Measurements from ENCODE around the gene FLCN. TPM values are rescaled to one million over a fixed set of nuclear protein-coding genes. Genes with fewer than 3 reads are reported as not detected.
A peak's percentile ranks its signal among the peaks of the same experiment; 100 is the strongest.

Gene FLCN
- total RNA-seq, 1 donor from 2014 or later, result 46.6 TPM

GRCh38 chr17:17235212-17236174, 1.5 kb downstream of the FLCN start:
- no peak for DNase-seq
- H3K4me3 ChIP-seq, result peak overlapping the region; percentile 95
- peak overlapping the region; percentile 97 for H3K27ac ChIP-seq (replicated peaks)
- no peaks in the 10 kb centered on the region for H3K9me3 ChIP-seq (replicated peaks)
- no peak for TF ChIP-seq CTCF (IDR thresholded peaks at IDR 0.05; ENCODE audit: borderline replicate concordance)
- intact Hi-C loops (cut with micrococcal nuclease), result no loop called here
- peaks cover 19% of the 10 kb centered on the region for H3K36me3 ChIP-seq
- H3K27me3 ChIP-seq (ENCODE audit: low read depth), result no peaks in the 10 kb centered on the region
- peaks cover 65% of the 10 kb centered on the region for H3K4me1 ChIP-seq

GRCh38 chr17:17232303-17232621, 4.7 kb downstream of the FLCN start:
- Histone ChIP-seq H3K4me3 (no peak overlapping the region), H3K36me3 (peaks cover 51% of the 10 kb centered on the region), H3K27ac (replicated peaks) (peak overlapping the region; percentile 60), H3K27me3 (ENCODE audit: low read depth) (no peaks in the 10 kb centered on the region), H3K4me1 (peaks cover 85% of the 10 kb centered on the region), H3K9me3 (replicated peaks) (no peaks in the 10 kb centered on the region)
- intact Hi-C loops (cut with micrococcal nuclease), result no loop called here
- no peak for TF ChIP-seq CTCF (IDR thresholded peaks at IDR 0.05; ENCODE audit: borderline replicate concordance)
- no peak for DNase-seq

GRCh38 chr17:17231621-17232302, 5.2 kb downstream of the FLCN start:
- H3K27me3 ChIP-seq (ENCODE audit: low read depth), result no peaks in the 10 kb centered on the region
- peak overlapping the region; percentile 60 for H3K27ac ChIP-seq (replicated peaks)
- peaks cover 56% of the 10 kb centered on the region for H3K36me3 ChIP-seq
- no peak overlapping the region for H3K4me3 ChIP-seq
- intact Hi-C loops (cut with micrococcal nuclease), result no loop called here
- no peaks in the 10 kb centered on the region for H3K9me3 ChIP-seq (replicated peaks)
- H3K4me1 ChIP-seq, result peaks cover 87% of the 10 kb centered on the region
- DNase-seq, result no peak
- TF ChIP-seq CTCF (IDR thresholded peaks at IDR 0.05; ENCODE audit: borderline replicate concordance), result no peak

- no peak for DNase-seq
- TF ChIP-seq CTCF (IDR thresholded peaks at IDR 0.05; ENCODE audit: borderline replicate concordance), result no peak
Observed at GRCh38 chr17:17229416-17230384, 7.3 kb downstream of the FLCN start.

More at GRCh38 chr17:17229416-17230384, 7.3 kb downstream of the FLCN start:
- intact Hi-C loops (cut with micrococcal nuclease), result no loop called here
- peaks cover 77% of the 10 kb centered on the region for H3K36me3 ChIP-seq
- H3K4me3 ChIP-seq, result no peak overlapping the region
- H3K9me3 ChIP-seq (replicated peaks), result no peaks in the 10 kb centered on the region
- peak overlapping the region; percentile 85 for H3K27ac ChIP-seq (replicated peaks)
- H3K4me1 ChIP-seq, result peaks cover 66% of the 10 kb centered on the region
- H3K27me3 ChIP-seq (ENCODE audit: low read depth), result no peaks in the 10 kb centered on the region

Measured in left ventricle myocardium inferior (tissue), 1 donor.